Thymus (tissue), 14 donors: ENCODE data around the gene NINJ1. TPM values are rescaled to one million over a fixed set of nuclear protein-coding genes. Genes with fewer than 3 reads are reported as not detected.

ENCODE experiments used
- DNase-seq, 9 donors: peaks; one replicate each; pipeline ENCODE4 v3.0.0-alpha.2; 2013; ENCODE audit warnings: low spot score in 9 of 9, low read depth in 6 of 9, missing footprints in 1 of 9
- H3K27ac ChIP-seq, 2 donors: one replicate each; pipeline ENCODE4 v1.5.1; 2013; ENCODE audit warnings: control low read depth in 1 of 2, low read depth in 1 of 2, low read length in 1 of 2, mild to moderate bottlenecking in 1 of 2, moderate library complexity in 1 of 2
- H3K27me3 ChIP-seq, 2 donors: one replicate each; pipeline ENCODE4 v1.5.1; 2013; ENCODE audit warnings: low read length in 1 of 2; ENCODE audit not compliant: control insufficient read depth in 2 of 2, insufficient read depth in 1 of 2
- H3K36me3 ChIP-seq, 2 donors: one replicate each; pipeline ENCODE4 v1.5.1; 2013; ENCODE audit warnings: low read length in 1 of 2, mild to moderate bottlenecking in 1 of 2, moderate library complexity in 1 of 2; ENCODE audit not compliant: control insufficient read depth in 2 of 2, insufficient read depth in 2 of 2
- H3K4me1 ChIP-seq, 2 donors: one replicate each; pipeline ENCODE4 v1.5.1; 2013; ENCODE audit warnings: low read length in 2 of 2; ENCODE audit not compliant: control insufficient read depth in 2 of 2, insufficient read depth in 2 of 2
- H3K4me3 ChIP-seq, 2 donors: one replicate each; pipeline ENCODE4 v1.5.1; 2013; ENCODE audit warnings: low read length in 2 of 2, control low read depth in 1 of 2, mild to moderate bottlenecking in 1 of 2
- H3K9me3 ChIP-seq, 2 donors: one replicate each; pipeline ENCODE4 v1.5.1; 2013; ENCODE audit warnings: low read length in 1 of 2, mild to moderate bottlenecking in 1 of 2; ENCODE audit not compliant: control insufficient read depth in 2 of 2, insufficient read depth in 1 of 2
- WGBS: extraction: QIAGEN DNeasy Blood & Tissue Kit; methylation state at CpG from one replicate; pipeline ENCODE4 v1.1.7; 2013; 5-methylcytosine and 5-hydroxymethylcytosine counted together
- long read RNA-seq, 10 donors: transcript quantifications; one replicate each; lab custom pipeline, GENCODE V29; 2026
- polyA plus RNA-seq: library from polyadenylated mRNA; stranded (reverse); fragments of 200-250 nt; gene quantifications from one replicate; pipeline ENCODE4 v1.2.3, GENCODE V29; 2013
- total RNA-seq: library from RNA; stranded (reverse); fragments of 120-200 nt; gene quantifications from one replicate; pipeline ENCODE4 v1.2.4, GENCODE V29; 2013
- donor health status: healthy.

NINJ1 gene, protein sequence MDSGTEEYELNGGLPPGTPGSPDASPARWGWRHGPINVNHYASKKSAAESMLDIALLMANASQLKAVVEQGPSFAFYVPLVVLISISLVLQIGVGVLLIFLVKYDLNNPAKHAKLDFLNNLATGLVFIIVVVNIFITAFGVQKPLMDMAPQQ
- total RNA-seq = 30.0 TPM
- 39.4 TPM for polyA plus RNA-seq
- long read RNA-seq, donor 1, partial matches to known transcripts = 0 of 6 reads
- long read RNA-seq, donor 1, other reads (novel, unspliced or antisense) = 0 of 6 reads
- long read RNA-seq, donor 2 = 0 reads
- long read RNA-seq, donor 3, transcript NINJ1-201 (4 exons, 1,281 nt) = major isoform, 25 of 40 reads
- long read RNA-seq, donor 3, partial matches to known transcripts = 10 of 40 reads
- long read RNA-seq, donor 3, other reads (novel, unspliced or antisense) = 0 of 40 reads
- long read RNA-seq, donor 4, transcript NINJ1-201 (4 exons, 1,281 nt) = major isoform, 12 of 15 reads
- long read RNA-seq, donor 4, partial matches to known transcripts = 0 of 15 reads
- long read RNA-seq, donor 4, other reads (novel, unspliced or antisense) = 0 of 15 reads
- long read RNA-seq, donor 5, transcript NINJ1-201 (4 exons, 1,281 nt) = major isoform, 42 of 59 reads
- long read RNA-seq, donor 5, transcript NINJ1-204 (2 exons, 2,026 nt) = minor isoform, 9 of 59 reads
- long read RNA-seq, donor 5, partial matches to known transcripts = 5 of 59 reads
- long read RNA-seq, donor 5, other reads (novel, unspliced or antisense) = 0 of 59 reads
- long read RNA-seq, donor 6, transcript NINJ1-201 (4 exons, 1,281 nt) = major isoform, 21 of 22 reads
- long read RNA-seq, donor 6, partial matches to known transcripts = 0 of 22 reads
- long read RNA-seq, donor 6, other reads (novel, unspliced or antisense) = 0 of 22 reads
- long read RNA-seq, donor 7, transcript NINJ1-201 (4 exons, 1,281 nt) = major isoform, 25 of 35 reads
- long read RNA-seq, donor 7, partial matches to known transcripts = 7 of 35 reads
- long read RNA-seq, donor 7, other reads (novel, unspliced or antisense) = 0 of 35 reads
- long read RNA-seq, donor 8, transcript NINJ1-201 (4 exons, 1,281 nt) = major isoform, 12 of 15 reads
- long read RNA-seq, donor 8, partial matches to known transcripts = 0 of 15 reads
- long read RNA-seq, donor 8, other reads (novel, unspliced or antisense) = 0 of 15 reads
- long read RNA-seq, donor 9, transcript NINJ1-201 (4 exons, 1,281 nt) = major isoform, 11 of 12 reads
- long read RNA-seq, donor 9, partial matches to known transcripts = 0 of 12 reads
- long read RNA-seq, donor 9, other reads (novel, unspliced or antisense) = 0 of 12 reads
- long read RNA-seq, donor 10, transcript NINJ1-201 (4 exons, 1,281 nt) = major isoform, 22 of 39 reads
- long read RNA-seq, donor 10, transcript NINJ1-204 (2 exons, 2,026 nt) = minor isoform, 8 of 39 reads
- long read RNA-seq, donor 10, partial matches to known transcripts = 7 of 39 reads
- long read RNA-seq, donor 10, other reads (novel, unspliced or antisense) = 0 of 39 reads

DNA sequence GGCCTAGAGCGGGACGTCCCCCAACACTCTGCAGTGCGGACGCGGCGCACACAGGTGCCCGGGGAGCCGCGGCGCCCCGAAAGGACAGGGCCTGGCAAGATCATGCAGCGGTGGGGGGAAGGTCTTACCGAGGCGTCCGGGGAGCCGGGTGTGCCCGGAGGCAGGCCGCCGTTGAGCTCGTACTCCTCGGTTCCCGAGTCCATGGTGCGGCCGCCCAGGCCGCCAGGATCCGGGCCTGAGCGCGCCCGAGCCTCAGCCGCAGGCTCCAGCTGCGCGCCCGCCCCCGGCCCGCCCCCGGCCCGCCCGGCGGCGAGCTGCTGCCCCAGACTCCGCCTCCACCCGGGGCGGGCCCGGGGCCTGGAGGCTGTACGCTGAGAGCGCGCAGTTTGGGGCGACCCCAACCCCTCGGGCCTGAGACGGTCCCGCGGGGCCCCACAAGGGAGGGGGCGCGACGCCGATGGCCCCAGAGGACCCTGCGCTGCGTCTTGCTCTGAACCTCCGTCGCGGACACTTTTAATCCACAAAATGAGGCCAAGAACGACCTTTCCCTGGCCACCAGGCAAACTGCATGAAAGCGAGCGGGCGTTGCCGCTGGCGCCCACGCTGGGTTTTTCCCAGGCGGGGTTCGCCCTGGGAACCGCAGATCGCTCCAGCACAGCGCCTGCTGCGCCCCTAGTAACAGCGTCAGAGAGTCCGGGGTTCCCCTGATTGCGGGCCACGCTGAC, at the start of gene NINJ1:
TSS of gene NINJ1 (minus strand) at position 237 of the 725 bp plus-strand sequence. CDS start at position 203, 34 bp downstream.
- H3K36me3 ChIP-seq = no peaks in the 10 kb centered on the region
- peak within 1 kb of the TSS; percentile 44 to 75 for H3K4me3 ChIP-seq
- peak within 1 kb of the TSS; percentile 77 to 81 for H3K27ac ChIP-seq
- peaks cover under 1 to 10% of the 10 kb centered on the region in 2 donors for H3K9me3 ChIP-seq
- H3K4me1 ChIP-seq = peaks cover 10 to 58% of the 10 kb centered on the region in 2 donors
- peaks cover 0 to 16% of the 10 kb centered on the region in 2 donors for H3K27me3 ChIP-seq
- DNase-seq = peak; percentile 38 to 87 (median 62)
- WGBS = under 1% methylated on average over 78 of the region's 78 CpGs

DNA sequence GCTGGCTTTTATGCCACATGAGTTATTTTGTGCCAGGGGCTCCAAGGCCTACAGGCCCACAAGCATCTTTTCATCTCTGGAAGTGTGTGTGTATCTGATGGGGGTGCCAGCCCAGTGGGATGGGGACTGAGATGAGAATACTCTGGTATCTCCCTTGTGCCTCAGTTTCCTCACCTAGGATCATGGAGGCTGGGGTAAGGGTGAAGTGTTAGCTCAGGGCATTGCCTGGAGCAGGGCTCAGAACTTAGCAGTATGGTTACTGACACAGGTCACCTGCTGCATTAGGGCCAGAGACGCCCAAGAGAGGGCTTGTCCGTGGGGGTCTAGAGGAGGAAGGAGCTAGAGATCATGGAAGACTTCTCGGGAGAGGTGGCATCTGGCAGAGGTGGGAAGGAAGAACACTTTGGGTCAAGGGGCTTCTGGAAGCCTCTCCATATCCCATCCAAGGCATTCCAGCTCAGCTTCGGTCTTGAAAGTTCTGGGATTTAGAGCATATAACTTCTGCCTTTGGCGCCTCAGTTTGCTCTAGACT, 49.1 kb upstream of the NINJ1 start:
- Histone ChIP-seq H3K4me1 (peaks cover 7 to 15% of the 10 kb centered on the region in 2 donors), H3K36me3 (no peaks in the 10 kb centered on the region), H3K4me3 (peak overlapping the region in 1 of 2 donors; percentile 50), H3K27me3 (peaks cover 41 to 79% of the 10 kb centered on the region in 2 donors), H3K9me3 (no peaks in the 10 kb centered on the region), H3K27ac (no peak overlapping the region)
- DNase-seq = no peak
- WGBS = 91% methylated on average over 5 of the region's 5 CpGs

DNA sequence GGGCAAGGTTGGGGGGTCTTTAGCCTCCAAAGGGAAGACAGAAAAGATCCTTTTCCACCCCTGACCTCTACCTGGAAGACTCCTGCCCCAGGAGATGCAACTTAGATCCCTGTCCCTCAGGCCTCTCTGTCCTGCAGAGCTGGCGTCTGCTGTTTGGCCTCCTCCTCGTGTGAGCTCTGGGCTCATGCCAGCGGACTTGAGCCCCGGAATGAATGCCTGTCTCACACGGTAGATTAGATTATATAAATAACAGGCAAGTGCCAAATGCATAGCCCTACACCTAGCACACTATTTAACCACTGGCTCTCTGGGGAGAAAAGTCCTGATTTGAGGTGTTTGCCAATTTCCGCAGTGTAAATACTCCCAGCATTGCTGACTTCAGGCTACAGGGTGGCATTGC, 48.5 kb upstream of the NINJ1 start:
- WGBS = 91% methylated on average over 6 of the region's 6 CpGs
- no peak overlapping the region for H3K27ac ChIP-seq

DNA sequence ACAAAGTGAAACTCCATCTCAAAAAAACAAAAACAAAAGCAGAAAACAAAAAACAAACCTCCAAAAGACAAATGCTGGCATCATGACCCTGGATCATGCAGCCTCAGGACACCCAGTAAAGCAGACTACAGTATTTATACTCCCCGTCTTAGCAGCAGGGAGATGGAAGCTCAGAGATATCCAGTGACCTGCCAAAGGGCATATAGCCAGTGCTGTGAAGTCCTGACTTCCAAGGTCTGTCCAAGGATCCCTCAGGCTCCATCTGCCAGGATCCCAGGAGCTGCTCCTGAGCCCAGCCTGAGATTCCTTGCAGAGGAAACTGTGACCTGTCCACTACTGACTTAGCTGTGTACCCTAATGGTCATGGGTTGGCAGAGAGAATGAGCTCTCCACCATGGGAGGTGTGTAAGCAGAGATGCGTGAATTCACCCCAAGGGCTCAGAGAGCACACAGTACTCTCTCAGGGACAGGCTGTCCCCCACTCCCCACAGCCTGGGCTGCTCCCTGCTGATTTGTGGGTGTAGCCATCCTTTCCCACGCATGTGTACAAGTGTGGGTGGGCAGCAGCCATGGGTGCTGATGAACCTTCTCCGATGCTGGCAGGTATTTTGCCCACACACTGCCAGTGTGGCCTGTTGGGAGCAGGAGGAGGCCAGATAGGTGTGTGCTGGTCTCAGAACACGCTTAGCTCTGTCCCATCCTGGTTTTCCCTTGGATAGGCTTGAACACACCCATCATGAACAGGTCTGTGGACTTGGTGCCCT, 47.8 kb upstream of the NINJ1 start:
- Histone ChIP-seq H3K4me1 (peaks cover 7 to 15% of the 10 kb centered on the region in 2 donors), H3K4me3 (no peak overlapping the region), H3K27me3 (peaks cover 39 to 68% of the 10 kb centered on the region in 2 donors), H3K9me3 (no peaks in the 10 kb centered on the region), H3K27ac (no peak overlapping the region), H3K36me3 (no peaks in the 10 kb centered on the region)
- WGBS = 85% methylated on average over 5 of the region's 5 CpGs
- DNase-seq = no peak

More for the DNA sequence above, 48.5 kb upstream of the NINJ1 start:
- Histone ChIP-seq H3K27me3 (peaks cover 41 to 75% of the 10 kb centered on the region in 2 donors), H3K36me3 (no peaks in the 10 kb centered on the region), H3K9me3 (no peaks in the 10 kb centered on the region), H3K4me1 (peaks cover 7 to 15% of the 10 kb centered on the region in 2 donors), H3K4me3 (no peak overlapping the region)
- no peak for DNase-seq

DNA sequence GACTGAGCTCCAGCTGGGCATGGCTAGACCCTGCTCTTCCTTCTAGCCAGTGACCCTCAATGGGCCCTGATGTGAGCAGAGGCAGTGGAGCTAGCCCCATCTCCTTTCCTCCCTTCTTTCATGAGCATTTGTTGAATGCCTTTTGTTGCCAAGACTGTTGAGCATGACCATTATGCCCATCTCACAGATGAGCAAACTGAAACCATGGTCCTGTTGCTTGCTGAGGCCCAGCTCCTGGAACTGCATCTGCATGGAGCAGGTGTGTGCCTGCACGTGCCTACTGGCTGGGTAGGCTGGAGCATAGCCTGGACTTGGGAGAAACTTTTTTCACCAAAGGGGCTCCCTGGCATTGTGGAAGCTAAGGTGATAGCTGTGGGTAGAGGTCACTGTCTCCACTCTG, 46.9 kb upstream of the NINJ1 start:
- no peak overlapping the region for H3K27ac ChIP-seq
- no peaks in the 10 kb centered on the region for H3K9me3 ChIP-seq
- WGBS = 86% methylated on average over 1 of the region's 1 CpG
- no peak for DNase-seq
- H3K36me3 ChIP-seq = no peaks in the 10 kb centered on the region
- H3K4me3 ChIP-seq = no peak overlapping the region
- peaks cover 7 to 15% of the 10 kb centered on the region in 2 donors for H3K4me1 ChIP-seq
- H3K27me3 ChIP-seq = peaks cover 38 to 59% of the 10 kb centered on the region in 2 donors

DNA sequence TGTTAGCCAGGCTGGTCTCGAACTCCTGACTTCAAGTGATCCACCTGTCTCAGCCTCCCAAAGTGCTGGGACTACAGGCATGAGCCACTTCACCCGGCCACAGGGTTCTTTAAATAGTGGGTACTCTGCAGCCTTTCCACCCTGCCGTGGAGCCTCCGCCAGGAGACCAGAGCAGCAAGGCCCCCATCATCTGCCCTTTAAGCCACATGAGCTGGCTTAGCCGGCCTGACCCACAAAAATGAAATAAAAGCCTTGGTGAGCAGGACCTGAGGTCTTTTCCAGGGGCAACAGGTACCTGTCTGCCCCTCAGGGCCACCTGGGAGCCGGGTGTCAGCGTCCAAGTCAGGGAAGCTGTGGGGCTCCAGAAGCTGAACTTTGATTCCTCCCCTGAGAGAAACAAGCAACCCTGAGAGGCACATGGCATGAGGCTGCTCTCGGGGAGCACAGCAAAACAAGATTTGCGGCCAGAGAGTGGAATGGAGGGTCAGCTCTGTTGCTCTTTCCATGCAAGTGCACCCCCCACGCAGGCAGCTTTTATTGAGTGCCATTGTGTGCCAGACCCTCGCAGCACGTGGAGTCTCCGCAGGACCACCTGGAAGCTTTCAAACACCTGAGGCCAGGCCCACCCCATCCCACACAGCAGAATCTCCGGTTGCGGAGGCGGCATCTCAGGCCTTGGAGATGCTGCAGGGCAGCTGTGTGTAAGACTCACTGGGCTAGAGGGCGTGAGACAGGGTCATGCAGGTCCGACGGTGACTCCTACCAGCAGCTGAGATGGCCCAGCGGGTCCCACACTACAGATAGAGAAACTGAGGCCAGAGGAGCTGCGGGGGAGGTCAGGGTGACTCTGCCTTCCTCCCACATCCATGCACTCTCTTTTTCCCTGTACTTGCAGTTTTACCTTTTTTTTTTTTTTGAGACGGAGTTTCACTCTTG, 45.1 kb upstream of the NINJ1 start:
- Histone ChIP-seq H3K27ac (no peak overlapping the region), H3K27me3 (peaks cover 19 to 44% of the 10 kb centered on the region in 2 donors), H3K4me1 (peaks cover 7 to 11% of the 10 kb centered on the region in 2 donors), H3K36me3 (no peaks in the 10 kb centered on the region), H3K9me3 (no peaks in the 10 kb centered on the region), H3K4me3 (no peak overlapping the region)
- no peak for DNase-seq
- 94% methylated on average over 22 of the region's 22 CpGs for WGBS

DNA sequence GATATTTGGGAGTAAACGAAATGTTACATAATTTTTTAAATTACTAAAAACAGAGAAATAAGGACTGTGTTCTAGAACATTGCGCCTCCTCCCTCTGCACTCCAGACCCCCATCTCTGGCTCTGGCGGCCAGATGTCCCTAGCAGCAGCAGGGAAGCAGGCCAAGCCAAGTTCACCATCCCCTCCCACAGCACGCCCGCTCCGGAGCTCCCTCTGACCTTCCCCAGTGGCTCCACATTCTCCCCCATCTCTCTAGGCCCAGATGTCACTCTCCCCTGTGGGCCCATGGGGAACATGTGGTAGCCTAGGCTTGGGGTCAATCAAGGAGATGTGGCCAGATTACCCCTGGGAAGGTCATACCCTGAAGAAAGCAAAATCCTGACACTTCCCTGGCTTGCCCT, 43.6 kb upstream of the NINJ1 start:
- Histone ChIP-seq H3K36me3 (no peaks in the 10 kb centered on the region), H3K9me3 (no peaks in the 10 kb centered on the region), H3K27me3 (peaks cover 6 to 34% of the 10 kb centered on the region in 2 donors), H3K27ac (no peak overlapping the region), H3K4me1 (peaks cover 0 to 6% of the 10 kb centered on the region in 2 donors), H3K4me3 (no peak overlapping the region)
- no peak for DNase-seq
- 97% methylated on average over 6 of the region's 6 CpGs for WGBS
